Measurements from ENCODE around the gene GAS2.

The GAS2 gene

GRCh38 chr11:22674470-22675439 lies 8.3 kb downstream of the GAS2 start:
- DNase-seq (ENCODE audit: low read depth), result no peak

GRCh38 chr11:22677153-22677903 lies 10.9 kb downstream of the GAS2 start:
- DNase-seq (ENCODE audit: low read depth), result no peak

DNA sequence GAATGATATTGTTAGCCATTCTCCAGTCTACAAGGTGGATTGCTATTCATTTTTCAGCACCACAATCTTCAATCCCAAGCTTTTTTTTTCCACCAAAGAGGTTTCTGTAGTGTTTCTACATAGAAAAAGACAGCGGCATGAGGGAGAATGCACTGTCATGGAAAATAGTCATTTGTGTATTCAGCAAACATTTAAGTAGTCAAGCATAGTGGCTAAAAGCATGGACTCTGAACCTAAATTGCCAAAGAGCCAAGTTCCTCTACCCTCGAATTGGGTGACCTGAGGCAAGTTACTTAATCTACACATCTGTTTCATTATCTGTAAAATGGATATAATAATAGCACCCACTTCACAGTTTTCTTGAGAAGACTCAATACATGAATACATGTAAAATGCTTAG lies 14.2 kb downstream of the GAS2 start:
- no peak for DNase-seq (ENCODE audit: low read depth)

DNA sequence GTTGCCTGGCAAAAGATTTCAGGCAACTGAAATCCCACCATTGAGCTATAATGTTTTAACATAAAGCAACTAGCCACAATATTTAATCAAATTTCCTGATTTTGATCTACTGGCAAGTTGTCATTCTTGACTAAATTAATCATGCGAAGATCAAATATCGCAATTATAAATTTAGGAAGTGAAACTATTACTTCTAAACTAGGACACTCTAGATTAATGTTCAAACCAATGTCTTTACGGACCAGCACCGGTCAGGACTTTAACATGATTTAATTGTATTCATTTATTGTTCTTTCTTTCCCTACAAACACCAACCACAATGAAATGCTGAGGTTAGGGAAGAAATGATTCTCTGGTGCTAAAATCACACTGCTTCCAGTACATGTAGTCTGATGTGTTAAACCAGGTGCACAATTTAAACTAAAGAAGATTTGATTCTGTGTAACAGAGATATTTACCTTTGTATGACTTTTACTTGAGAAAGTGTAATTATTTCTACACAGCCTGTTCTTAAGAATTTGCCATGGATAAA lies 14.9 kb downstream of the GAS2 start:
- DNase-seq (ENCODE audit: low read depth), result no peak

GRCh38 chr11:22684082-22684481 lies 17.7 kb downstream of the GAS2 start:
- DNase-seq (ENCODE audit: low read depth), result no peak

DNA sequence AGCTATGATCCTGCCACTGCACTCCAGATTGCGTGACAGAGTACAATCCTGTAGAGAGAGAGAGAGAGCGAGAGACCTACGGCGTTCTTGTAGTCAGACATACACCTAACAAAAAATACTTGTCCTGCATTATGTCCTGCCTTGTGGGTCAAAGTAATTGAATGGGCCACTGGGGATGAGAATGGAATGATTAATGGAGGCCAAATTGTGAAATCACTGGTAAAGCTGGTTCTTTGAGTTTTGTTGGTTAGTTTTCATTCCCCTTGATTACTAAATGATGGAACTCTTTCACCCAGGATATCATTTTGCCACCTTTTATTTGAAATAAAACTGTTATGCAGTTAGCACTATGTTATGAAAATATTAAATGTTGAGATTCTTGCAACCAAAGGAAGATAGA lies 18.7 kb downstream of the GAS2 start:
- no peak for DNase-seq (ENCODE audit: low read depth)

- DNase-seq (ENCODE audit: low read depth), result no peak
These were observed 22.5 kb downstream of the GAS2 start for GRCh38 chr11:22688914-22689313.

DNA sequence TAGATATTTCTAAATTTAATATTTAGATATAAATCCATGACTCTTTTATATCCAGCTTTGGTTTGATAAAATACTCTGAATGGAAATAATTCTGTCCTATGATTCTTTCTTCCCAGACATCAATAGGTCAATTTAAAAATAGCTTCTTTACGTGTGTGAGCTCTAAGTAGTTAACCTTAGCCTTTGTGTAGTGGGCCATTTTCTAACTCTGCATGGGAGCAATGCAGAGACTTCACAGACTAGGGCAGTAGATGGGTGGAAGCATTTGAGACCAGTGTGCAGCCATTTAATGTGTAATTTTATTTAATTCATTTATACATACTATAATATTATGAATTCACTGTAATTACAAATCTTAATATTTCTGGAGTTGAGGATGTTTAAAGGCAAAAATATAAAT lies 23.8 kb downstream of the GAS2 start:
- no peak for DNase-seq (ENCODE audit: low read depth)

- DNase-seq (ENCODE audit: low read depth), result no peak
These were observed 24.5 kb downstream of the GAS2 start for GRCh38 chr11:22690871-22691270.

DNA sequence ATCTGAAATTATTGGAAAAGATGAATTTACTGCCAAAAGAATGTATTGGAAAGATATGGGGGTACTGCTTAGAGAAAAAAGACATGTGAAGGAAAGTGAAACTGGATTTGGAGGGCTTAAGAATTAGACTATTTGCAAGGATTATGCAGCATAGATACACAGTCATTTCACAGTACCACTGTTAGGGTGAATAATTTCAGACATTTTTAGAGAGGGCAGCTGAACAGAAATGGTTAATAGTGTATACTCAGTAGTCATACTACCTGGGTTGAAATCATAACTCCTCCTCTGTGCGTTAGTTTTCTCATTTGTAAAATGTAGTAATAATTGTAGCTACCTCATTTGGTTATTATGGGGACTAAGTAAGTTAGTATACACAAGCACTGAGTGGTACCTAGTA lies 33.0 kb downstream of the GAS2 start:
- DNase-seq (ENCODE audit: low read depth), result no peak

GRCh38 chr11:22702031-22702430 lies 35.6 kb downstream of the GAS2 start:
- DNase-seq (ENCODE audit: low read depth), result no peak

- DNase-seq (ENCODE audit: low read depth), result no peak
These were observed 36.6 kb downstream of the GAS2 start for GRCh38 chr11:22703040-22703439.

DNA sequence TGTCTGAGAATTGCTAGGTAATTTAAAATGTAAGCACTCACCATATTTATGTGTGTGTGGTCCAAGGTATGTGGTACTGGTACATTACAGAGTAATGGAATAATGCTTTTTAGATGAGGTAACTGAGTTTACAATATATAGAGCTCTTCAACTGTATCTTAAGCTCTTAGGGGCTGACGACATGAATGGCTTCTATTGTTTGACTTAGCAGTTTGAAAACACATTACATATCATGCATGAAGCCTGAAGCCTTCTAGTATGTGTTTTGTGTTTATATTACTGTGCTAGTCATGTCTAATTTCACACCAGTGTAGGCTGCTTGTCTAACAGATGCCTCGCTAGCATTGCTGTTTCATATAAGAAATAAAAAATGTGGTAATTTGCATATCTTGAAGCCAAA lies 37.2 kb downstream of the GAS2 start:
- DNase-seq (ENCODE audit: low read depth), result no peak

- no peak for DNase-seq (ENCODE audit: low read depth)
These were observed 40.9 kb downstream of the GAS2 start for GRCh38 chr11:22707119-22707899.

- no peak for DNase-seq (ENCODE audit: low read depth)
These were observed 44.8 kb downstream of the GAS2 start for GRCh38 chr11:22711071-22711770.

GRCh38 chr11:22711880-22712279 lies 45.5 kb downstream of the GAS2 start:
- DNase-seq (ENCODE audit: low read depth), result no peak

DNA sequence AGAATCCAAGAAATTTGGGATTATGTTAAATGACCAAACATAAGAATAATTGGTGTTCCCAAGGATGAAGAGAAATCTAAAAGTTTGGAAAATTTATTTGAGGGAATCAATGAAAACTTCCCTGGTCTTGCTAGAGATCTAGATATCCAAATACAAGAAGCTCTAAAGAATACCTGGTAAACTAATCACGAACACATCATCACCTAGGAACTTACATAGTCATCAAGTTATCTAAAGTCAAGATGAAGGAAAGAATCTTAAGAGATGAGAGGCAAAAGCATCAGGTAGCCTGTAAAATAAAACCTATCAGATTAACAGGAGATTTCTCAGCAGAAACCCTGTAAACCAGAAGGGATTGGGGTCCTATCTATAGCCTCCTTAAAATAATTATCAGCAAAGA lies 46.9 kb downstream of the GAS2 start:
- DNase-seq (ENCODE audit: low read depth), result no peak

- DNase-seq (ENCODE audit: low read depth), result no peak
These were observed 49.6 kb downstream of the GAS2 start for GRCh38 chr11:22715971-22716370.

DNA sequence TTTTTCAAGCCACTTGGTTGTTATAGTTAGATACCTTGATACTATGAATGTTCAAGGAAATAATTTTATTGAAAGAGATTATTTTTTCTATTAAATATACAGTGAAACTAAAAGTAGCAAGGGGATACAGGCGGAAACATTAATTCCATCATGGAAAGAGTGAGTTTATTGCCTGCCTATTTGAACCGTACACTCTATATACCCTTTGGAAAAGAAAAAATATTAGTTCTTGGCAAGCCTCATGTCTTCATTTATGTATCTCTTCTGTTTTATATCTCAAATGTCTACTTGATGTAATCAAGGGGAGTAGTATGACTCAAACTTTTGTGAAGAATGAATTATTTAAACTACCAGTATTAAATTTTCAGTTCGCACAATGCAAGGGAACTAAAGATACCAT lies 54.0 kb downstream of the GAS2 start:
- no peak for DNase-seq (ENCODE audit: low read depth)

DNA sequence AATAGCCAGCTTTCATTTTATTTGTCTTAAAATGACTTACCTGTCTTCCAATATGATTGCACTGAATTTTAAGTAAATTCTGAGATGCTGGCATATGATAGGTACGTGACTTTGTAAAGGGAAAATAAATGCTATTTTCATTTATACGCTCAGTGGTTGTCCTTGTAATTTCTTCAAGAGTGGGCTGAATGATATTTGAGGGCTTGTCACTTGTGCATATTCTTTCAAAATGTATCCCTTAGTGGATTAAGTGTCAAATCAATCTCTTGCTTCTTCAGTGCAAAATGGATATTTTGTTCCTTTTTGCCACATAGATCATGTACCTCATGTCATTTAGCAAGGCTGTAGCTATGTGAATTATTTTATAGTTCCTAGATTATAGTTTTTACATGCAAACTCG lies 56.9 kb downstream of the GAS2 start:
- DNase-seq (ENCODE audit: low read depth), result no peak

- DNase-seq (ENCODE audit: low read depth), result no peak
These were observed 58.7 kb downstream of the GAS2 start for GRCh38 chr11:22725079-22725478.

Data from activated T-cell treated with anti-CD3 and anti-CD28 coated beads for 24 hours (primary cell).